Measurements from ENCODE around the gene INTS3.
A peak's percentile ranks its signal among the peaks of the same experiment; 100 is the strongest.

Gene INTS3

GRCh38 chr1:153790313-153790965 is 62.6 kb downstream of the INTS3 start:
- no peaks in the 10 kb centered on the region for H3K36me3 Mint-ChIP-seq (ENCODE audit: low read depth)
- peak overlapping the region; percentile 81 for H3K27ac Mint-ChIP-seq
- H3K27me3 Mint-ChIP-seq: peaks cover 3% of the 10 kb centered on the region
- peaks cover 40% of the 10 kb centered on the region for H3K4me1 Mint-ChIP-seq
- ATAC-seq (no peak), DNase-seq (no peak)
- peak overlapping the region; percentile 61 for H3K4me3 Mint-ChIP-seq
- no peaks in the 10 kb centered on the region for H3K9me3 Mint-ChIP-seq

GRCh38 chr1:153790966-153791647 is 63.3 kb downstream of the INTS3 start:
- Mint-ChIP-seq H3K27me3 (peaks cover 3% of the 10 kb centered on the region), H3K27ac (peak overlapping the region; percentile 81), H3K9me3 (no peaks in the 10 kb centered on the region), H3K36me3 (ENCODE audit: low read depth) (no peaks in the 10 kb centered on the region), H3K4me3 (peak overlapping the region; percentile 54), H3K4me1 (peaks cover 40% of the 10 kb centered on the region)
- DNase-seq (no peak), ATAC-seq (peak; percentile 79)

- Mint-ChIP-seq H3K9me3 (no peaks in the 10 kb centered on the region), H3K4me3 (no peak overlapping the region), H3K27me3 (peaks cover 3% of the 10 kb centered on the region), H3K27ac (peak overlapping the region; percentile 81), H3K4me1 (peaks cover 43% of the 10 kb centered on the region), H3K36me3 (ENCODE audit: low read depth) (no peaks in the 10 kb centered on the region)
- peak; percentile 49 for DNase-seq
- ATAC-seq: peak; percentile 69
Observed at GRCh38 chr1:153791648-153792253, 63.9 kb downstream of the INTS3 start.

DNA sequence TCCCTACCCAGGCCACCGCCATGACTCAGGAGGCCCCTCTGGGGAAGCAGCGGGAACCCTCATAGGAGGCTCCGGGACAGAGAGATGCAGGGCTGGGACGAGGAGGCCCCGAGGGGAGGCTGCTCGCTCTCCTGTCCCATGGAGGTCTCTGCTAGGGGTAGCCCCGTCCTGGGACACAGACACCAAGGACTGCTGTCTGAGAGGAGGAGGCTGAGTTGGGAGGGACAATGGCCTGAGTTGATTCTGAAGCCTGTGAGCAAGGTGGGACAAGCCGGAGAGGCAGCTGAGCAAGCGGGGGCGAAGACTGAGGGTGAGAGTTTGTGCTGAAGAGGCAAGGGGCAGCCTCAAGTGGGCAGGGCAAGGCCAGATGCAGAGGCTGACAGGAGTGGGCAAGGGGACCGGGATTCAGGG is 64.8 kb downstream of the INTS3 start:
- DNase-seq (no peak), ATAC-seq (no peak)
- Mint-ChIP-seq H3K36me3 (ENCODE audit: low read depth) (no peaks in the 10 kb centered on the region), H3K9me3 (no peaks in the 10 kb centered on the region), H3K27ac (no peak overlapping the region), H3K4me1 (peaks cover 49% of the 10 kb centered on the region), H3K27me3 (peaks cover 3% of the 10 kb centered on the region), H3K4me3 (no peak overlapping the region)

DNA sequence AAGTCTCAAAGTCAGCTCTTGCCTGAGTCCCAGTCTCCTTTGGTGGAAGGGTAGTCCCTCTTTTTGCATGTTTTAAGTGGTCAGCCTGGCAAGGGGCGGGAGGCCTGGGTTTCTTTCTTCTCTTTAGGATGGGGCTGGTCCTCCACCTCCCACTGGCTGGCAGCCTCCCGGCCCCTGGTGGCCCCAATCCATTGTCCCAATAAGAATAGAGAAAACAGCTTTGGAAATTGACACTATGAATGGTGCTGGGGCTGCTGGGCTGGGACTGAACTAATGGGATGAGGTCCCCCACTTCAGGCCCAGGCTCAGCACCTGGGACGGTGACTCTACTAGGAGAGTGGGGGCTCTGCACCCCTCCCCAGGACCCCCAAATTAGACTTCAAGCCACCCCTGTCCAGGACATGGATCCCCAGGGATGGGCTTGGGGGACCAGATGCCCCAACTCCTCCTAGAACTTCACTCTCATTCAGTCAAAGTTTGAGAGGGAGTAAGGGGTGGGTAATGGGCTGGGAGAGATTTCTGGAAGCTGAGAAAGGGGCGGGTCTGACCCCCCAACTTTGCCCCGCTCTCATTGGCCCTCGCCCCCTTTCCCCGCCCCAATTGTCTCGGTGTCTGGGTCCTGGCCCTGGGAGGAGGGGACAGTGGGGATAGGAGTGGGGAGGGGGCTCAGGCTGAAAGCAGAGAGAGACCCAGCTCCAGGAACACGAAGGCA is 65.6 kb downstream of the INTS3 start:
- Mint-ChIP-seq H3K27ac (no peak overlapping the region), H3K36me3 (ENCODE audit: low read depth) (no peaks in the 10 kb centered on the region), H3K9me3 (no peaks in the 10 kb centered on the region), H3K27me3 (no peaks in the 10 kb centered on the region), H3K4me3 (no peak overlapping the region), H3K4me1 (peaks cover 45% of the 10 kb centered on the region)
- ATAC-seq (no peak), DNase-seq (no peak)

GRCh38 chr1:153793973-153794615 is 66.2 kb downstream of the INTS3 start:
- H3K4me3 Mint-ChIP-seq: no peak overlapping the region
- no peak for DNase-seq
- peaks cover 41% of the 10 kb centered on the region for H3K4me1 Mint-ChIP-seq
- no peaks in the 10 kb centered on the region for H3K27me3 Mint-ChIP-seq
- no peaks in the 10 kb centered on the region for H3K36me3 Mint-ChIP-seq (ENCODE audit: low read depth)
- H3K9me3 Mint-ChIP-seq: no peaks in the 10 kb centered on the region
- no peak for ATAC-seq
- peak overlapping the region; percentile 0 for H3K27ac Mint-ChIP-seq

- DNase-seq: no peak
- Mint-ChIP-seq H3K4me1 (peaks cover 36% of the 10 kb centered on the region), H3K27me3 (no peaks in the 10 kb centered on the region), H3K36me3 (ENCODE audit: low read depth) (no peaks in the 10 kb centered on the region), H3K27ac (peak overlapping the region; percentile 0), H3K4me3 (no peak overlapping the region), H3K9me3 (no peaks in the 10 kb centered on the region)
- no peak for ATAC-seq
Observed at GRCh38 chr1:153794624-153795329, 66.9 kb downstream of the INTS3 start.

GRCh38 chr1:153795330-153795837 is 67.5 kb downstream of the INTS3 start:
- ATAC-seq (no peak), DNase-seq (no peak)
- H3K36me3 Mint-ChIP-seq (ENCODE audit: low read depth): no peaks in the 10 kb centered on the region
- no peaks in the 10 kb centered on the region for H3K27me3 Mint-ChIP-seq
- H3K9me3 Mint-ChIP-seq: no peaks in the 10 kb centered on the region
- H3K4me3 Mint-ChIP-seq: no peak overlapping the region
- H3K4me1 Mint-ChIP-seq: peaks cover 30% of the 10 kb centered on the region
- no peak overlapping the region for H3K27ac Mint-ChIP-seq

GRCh38 chr1:153795934-153796785 is 68.3 kb downstream of the INTS3 start:
- no peaks in the 10 kb centered on the region for H3K36me3 Mint-ChIP-seq (ENCODE audit: low read depth)
- no peak overlapping the region for H3K4me3 Mint-ChIP-seq
- H3K27me3 Mint-ChIP-seq: no peaks in the 10 kb centered on the region
- no peaks in the 10 kb centered on the region for H3K9me3 Mint-ChIP-seq
- H3K4me1 Mint-ChIP-seq: peaks cover 22% of the 10 kb centered on the region
- DNase-seq (no peak), ATAC-seq (no peak)
- no peak overlapping the region for H3K27ac Mint-ChIP-seq

DNA sequence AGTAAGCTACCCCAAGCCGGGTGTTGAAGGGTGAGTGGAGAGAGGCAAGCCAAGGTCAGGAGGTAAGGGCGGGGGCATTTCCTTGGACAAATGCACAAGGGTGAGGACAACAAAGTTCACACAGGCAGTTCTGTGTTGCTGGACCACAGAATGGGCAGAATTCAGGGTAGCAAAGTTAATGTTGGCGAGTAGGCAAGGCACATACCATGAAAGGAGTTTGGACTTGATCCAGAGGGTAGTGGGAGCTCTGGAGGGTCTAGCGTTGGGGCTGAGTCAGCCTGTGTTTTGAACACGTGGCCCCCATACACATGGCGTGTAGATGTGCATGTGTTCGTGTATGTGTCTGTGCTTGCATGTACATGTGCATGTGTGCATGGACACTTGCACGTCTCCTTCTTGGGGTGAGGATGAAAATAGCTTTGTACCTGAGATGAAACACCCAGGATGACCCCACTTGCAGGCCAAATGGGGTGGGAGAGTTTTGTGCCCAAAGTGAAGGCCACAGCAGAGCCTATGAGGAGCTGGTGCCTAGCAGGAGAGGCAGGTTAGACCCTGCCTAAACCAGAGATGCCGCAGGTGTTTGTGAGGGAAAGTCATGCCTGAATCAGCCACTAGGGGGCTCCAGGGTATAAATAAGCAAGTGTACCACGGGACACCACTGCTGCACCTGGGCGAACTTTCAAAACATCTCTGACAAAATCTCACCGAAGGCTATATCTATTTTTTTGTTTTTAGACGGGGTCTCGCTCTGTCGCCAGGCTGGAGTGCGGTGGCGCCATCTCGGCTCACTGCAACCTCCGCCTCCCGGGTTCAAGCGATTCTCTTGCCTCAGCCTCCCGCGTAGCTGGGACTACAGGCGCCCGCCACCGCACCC is 69.2 kb downstream of the INTS3 start:
- peaks cover 13% of the 10 kb centered on the region for H3K4me1 Mint-ChIP-seq
- no peak overlapping the region for H3K4me3 Mint-ChIP-seq
- H3K9me3 Mint-ChIP-seq: no peaks in the 10 kb centered on the region
- no peaks in the 10 kb centered on the region for H3K36me3 Mint-ChIP-seq (ENCODE audit: low read depth)
- no peaks in the 10 kb centered on the region for H3K27me3 Mint-ChIP-seq
- H3K27ac Mint-ChIP-seq: no peak overlapping the region
- ATAC-seq (peak; percentile 56), DNase-seq (peak; percentile 84)

DNA sequence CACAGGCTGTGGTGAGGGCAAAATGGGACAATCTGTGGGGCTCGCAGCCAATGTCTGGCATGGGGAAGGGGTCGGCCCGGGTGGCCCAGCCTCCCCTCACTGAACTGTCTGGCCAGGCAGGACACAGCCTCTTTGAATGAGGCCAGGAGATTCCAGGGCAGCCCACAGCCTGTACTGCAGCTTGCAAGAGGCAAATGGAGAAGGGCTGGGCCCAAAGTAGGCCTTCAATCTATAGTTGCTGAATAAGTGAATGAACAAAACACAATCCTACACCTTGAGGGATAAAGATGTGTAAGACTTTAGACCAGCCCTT is 70.6 kb downstream of the INTS3 start:
- H3K27ac Mint-ChIP-seq: no peak overlapping the region
- peaks cover 11% of the 10 kb centered on the region for H3K4me1 Mint-ChIP-seq
- DNase-seq (no peak), ATAC-seq (no peak)
- H3K36me3 Mint-ChIP-seq (ENCODE audit: low read depth): no peaks in the 10 kb centered on the region
- H3K9me3 Mint-ChIP-seq: no peaks in the 10 kb centered on the region
- no peak overlapping the region for H3K4me3 Mint-ChIP-seq
- H3K27me3 Mint-ChIP-seq: no peaks in the 10 kb centered on the region

DNA sequence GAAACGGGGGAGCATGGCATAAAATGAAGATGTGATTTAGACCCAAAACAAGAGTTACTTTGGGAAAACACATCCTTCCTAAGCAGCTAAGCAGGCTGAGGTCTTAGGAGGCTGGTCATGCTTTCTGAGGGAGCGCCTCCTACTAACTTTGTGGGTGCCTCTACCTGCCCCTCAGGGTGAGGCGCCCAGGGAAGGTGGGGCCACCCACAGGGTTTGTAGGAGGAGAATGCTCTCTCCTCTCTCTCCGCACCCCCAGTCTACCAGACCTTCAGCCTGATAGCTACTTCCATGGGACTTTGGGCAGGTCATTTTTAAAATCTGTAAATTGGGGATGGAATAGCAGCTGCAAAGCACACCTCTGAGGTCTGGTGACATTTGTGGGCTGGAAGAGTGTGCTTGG is 71.2 kb downstream of the INTS3 start:
- DNase-seq: no peak
- Mint-ChIP-seq H3K36me3 (ENCODE audit: low read depth) (peaks cover 5% of the 10 kb centered on the region), H3K9me3 (no peaks in the 10 kb centered on the region), H3K4me3 (no peak overlapping the region), H3K27me3 (no peaks in the 10 kb centered on the region), H3K27ac (no peak overlapping the region), H3K4me1 (peaks cover 14% of the 10 kb centered on the region)
- no peak for ATAC-seq
